GM20431 (cell line): ENCODE results near the gene HSD17B1.

Experiments
- in situ Hi-C: fragments of 300-500 bp; cut with MseI, MboI; formaldehyde crosslinking; loops from one replicate; pipeline ENCODE4 v1.15.0; 2020; ENCODE audit warnings: low sequenced_read_pairs; ENCODE audit not compliant: unreplicated experiment

Gene HSD17B1

DNA sequence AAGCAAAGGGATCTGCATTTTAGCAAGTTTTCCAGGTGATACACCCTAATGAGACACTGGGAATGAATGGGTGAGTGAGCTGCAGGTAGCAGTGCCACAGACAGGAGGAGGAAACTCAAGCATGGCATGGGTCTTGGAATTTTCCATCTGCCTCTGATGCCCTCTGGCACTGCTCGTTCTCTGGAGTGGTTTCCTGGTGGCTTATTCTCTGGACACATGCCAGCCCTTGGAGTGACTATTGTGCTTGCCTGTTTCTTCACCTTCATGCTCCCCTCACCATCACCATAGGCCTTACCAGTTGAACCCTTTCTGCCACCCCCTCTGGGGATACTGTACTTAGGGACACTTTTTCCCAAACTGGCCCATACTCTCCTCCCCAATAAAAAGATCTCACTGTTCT lies 10.8 kb downstream of the HSD17B1 start:
- in situ Hi-C loops = no loop called here

- in situ Hi-C loops = no loop called here
Measured at GRCh38 chr17:42563950-42564349, 11.2 kb downstream of the HSD17B1 start.

DNA sequence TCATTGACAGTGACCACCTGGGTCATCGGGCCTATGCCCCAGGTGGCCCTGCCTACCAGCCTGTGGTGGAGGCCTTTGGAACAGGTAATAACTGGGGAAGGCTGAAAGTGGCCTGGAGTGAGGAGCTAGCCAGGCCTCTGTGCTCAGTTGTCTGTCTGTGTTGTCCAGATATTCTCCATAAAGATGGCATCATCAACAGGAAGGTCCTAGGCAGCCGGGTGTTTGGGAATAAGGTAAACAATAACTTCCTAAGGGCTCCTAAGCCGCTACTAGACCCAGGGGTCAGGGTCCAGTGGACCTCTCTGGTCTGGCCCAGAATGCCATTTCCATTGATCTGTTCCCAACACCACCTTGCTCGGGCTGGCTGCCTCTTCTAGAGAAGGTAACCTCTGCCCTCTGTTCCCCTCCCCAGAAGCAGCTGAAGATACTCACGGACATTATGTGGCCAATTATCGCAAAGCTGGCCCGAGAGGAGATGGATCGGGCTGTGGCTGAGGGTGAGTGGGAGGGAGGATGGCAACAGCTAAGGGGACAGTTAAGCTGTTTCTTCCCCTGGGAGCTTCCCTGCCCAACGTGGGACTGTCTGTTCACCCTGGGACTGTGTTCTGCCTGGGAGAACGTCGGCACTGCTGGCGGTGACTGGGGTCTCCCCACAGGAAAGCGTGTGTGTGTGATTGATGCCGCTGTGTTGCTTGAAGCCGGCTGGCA lies 12.2 kb downstream of the HSD17B1 start:
- in situ Hi-C loops = no loop called here

DNA sequence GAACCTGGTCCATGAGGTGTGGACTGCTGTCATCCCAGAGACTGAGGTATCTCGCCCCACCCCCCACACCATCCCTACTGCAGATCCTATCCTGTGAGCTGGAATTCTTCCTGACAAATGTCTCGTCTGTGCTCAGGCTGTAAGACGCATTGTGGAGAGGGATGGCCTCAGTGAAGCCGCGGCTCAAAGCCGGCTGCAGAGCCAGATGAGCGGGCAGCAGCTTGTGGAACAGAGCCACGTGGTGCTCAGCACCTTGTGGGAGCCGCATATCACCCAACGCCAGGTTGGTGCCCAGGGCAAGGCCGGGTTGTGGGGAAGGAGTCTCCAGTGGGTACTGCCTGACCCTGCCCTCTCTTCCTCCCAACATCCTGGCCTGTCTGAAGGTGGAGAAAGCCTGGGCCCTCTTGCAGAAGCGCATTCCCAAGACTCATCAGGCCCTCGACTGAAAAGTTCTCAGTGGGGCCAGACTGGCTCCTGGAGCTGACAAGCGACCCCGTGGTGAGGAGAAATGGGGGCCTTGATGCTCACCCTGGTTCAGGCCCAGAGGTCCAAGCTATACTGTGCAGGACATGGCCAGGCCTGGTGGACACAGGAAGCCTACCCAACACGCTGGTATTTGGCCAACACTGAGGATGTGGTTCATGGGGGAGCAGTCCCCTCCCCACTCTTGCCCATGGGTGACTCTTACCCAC lies 12.9 kb downstream of the HSD17B1 start:
- in situ Hi-C loops = no loop called here

- in situ Hi-C loops = no loop called here
Measured at GRCh38 chr17:42566215-42566882, 13.6 kb downstream of the HSD17B1 start.

GRCh38 chr17:42566883-42567573 lies 14.3 kb downstream of the HSD17B1 start, which contains the start of gene MLX:
MLX (plus strand) TSS chr17:42567100; CDS start chr17:42567125, 25 bp downstream.
- in situ Hi-C loops = no loop called here

DNA sequence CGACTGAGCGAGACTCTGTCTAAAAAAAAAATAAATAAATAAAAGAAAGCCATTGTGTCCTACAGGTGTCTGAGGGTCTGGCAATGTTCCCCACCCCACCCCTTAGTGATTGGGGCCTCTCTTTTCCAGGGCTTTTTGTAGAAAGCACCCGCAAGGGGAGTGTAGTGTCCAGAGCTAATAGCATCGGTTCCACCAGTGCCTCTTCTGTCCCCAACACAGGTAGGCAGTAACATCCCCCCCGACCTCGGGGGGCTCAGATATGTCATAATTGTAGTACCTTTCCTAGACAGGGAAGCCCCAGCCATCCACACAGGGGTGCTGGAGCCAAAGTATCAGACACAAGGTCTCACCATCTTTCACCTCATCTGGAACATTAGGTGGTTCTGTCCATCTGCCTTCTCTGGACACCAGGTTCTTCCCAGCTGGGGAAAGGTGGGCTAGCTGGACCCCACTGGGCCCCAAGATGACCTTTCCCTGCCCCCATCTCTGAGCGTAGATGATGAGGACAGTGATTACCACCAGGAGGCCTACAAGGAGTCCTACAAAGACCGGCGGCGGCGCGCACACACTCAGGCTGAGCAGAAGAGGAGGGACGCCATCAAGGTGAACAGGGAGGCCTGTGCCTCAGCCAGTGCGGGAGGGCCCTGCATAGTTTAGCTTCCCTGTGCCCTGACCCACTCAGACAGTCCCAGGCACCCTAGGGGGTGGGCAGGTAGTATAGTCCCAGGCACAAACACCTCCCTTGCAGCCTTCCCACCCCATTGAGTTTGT lies 15.8 kb downstream of the HSD17B1 start:
- in situ Hi-C loops = no loop called here

GRCh38 chr17:42571435-42572225 lies 18.9 kb downstream of the HSD17B1 start:
- in situ Hi-C loops = loop anchor here (10.0 kb wide), 1 partner anchor 113 kb away; the partner anchor contains the start of genes CCR10 and CNTNAP1

- in situ Hi-C loops = loop anchor here (10.0 kb wide), 1 partner anchor 112 kb away; the partner anchor contains the start of genes CCR10 and CNTNAP1
Measured at GRCh38 chr17:42573095-42573494, 20.4 kb downstream of the HSD17B1 start.

- in situ Hi-C loops = loop anchor here (10.0 kb wide), 1 partner anchor 110 kb away; the partner anchor contains the start of genes CCR10 and CNTNAP1
Measured at GRCh38 chr17:42574463-42574862, 21.7 kb downstream of the HSD17B1 start.

DNA sequence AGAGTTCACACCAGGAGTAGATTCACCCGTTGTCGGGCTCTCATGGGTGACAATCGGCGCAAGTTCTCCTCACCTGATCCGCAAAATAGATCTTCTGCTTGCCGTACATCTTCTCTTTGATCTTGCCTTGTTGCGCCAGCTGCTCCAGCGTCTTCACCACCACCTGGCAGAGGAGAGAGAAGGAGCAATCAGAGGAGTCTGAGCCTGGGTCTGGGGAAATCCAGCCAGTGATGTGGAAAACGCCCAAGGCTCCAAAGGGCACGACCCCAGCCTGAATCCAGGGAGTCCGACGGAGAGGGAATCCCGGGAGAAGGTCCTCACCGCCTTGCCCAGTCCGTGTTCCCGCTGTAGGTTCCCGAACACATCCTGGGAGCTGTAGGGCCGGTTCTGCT lies 24.4 kb downstream of the HSD17B1 start:
- in situ Hi-C loops = loop anchor here (10.0 kb wide), 1 partner anchor 108 kb away; the partner anchor contains the start of genes CCR10 and CNTNAP1

GRCh38 chr17:42577532-42578281 lies 25.0 kb downstream of the HSD17B1 start, which contains the start of gene PSMC3IP:
PSMC3IP (minus strand) TSS chr17:42577729; CDS start chr17:42577686, 43 bp downstream.
- in situ Hi-C loops = loop anchor here (10.0 kb wide), 1 partner anchor 107 kb away; the partner anchor contains the start of genes CCR10 and CNTNAP1

DNA sequence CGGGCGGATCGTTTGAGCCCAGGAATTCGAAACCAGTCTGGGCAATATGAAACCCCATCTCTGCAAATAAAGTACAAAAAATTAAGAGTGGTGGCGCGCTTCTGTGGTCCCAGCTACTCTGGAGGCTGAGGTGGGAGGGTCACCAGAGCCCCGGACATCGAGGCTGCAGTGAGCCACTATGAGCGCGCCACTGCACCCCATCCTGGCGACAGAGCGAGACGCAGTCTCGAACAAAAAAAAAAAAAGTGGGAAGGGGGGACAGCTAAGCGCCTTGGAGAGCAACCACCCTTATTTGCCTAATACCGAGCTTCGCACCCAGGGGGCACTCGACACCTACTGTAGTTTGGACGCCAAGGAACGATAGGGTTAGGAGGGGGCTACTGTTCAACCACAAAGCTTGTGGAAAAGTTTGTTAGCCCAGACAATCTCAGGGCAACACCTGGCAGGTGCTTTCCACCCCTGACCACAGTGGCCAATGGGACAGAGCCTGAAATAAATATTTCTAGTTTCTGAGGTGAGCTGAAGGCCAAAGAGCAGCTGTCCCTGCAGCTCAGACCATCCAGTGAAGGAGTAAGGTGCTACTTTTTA lies 25.7 kb downstream of the HSD17B1 start:
- in situ Hi-C loops = loop anchor here (10.0 kb wide), 1 partner anchor 106 kb away; the partner anchor contains the start of genes CCR10 and CNTNAP1

- in situ Hi-C loops = loop anchor here (10.0 kb wide), 1 partner anchor 105 kb away; the partner anchor contains the start of genes CCR10 and CNTNAP1
Measured at GRCh38 chr17:42579794-42580551, 27.2 kb downstream of the HSD17B1 start.

DNA sequence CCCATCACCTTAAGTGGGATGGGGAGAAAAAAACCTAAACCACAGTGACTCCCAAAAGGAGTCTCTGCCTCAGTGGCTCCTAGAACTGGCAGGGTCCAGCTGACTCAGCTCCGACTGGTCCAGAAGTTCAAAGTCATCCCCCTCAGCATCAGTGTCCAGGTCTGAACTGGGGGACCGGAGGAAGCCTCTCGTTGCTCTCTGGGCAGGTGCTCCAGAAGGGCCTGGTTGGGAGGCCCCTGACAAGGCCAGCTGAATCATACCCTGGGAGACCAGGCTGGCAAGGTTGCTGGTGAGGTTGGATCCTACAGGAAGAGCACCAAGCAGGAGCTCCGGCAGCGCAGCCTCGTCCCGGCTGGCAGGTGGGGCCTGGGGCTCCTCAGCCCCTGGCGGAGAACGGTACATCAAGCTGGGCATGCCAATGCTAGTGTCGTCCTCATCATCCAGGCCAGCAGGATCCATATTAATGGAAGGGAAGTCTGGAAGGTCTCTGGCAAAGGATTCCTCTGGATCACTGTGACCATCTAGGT lies 29.1 kb downstream of the HSD17B1 start:
- in situ Hi-C loops = no loop called here

GRCh38 chr17:42584880-42585279 lies 32.2 kb downstream of the HSD17B1 start:
- in situ Hi-C loops = no loop called here
